ENCODE measurements around the gene TMEM185A. TPM values are rescaled to one million over a fixed set of nuclear protein-coding genes. Genes with fewer than 3 reads are reported as not detected.

Gene TMEM185A
- total and polyA plus RNA-seq, 4 donors, result 7.3 to 9.8 (median 7.7) TPM

DNA sequence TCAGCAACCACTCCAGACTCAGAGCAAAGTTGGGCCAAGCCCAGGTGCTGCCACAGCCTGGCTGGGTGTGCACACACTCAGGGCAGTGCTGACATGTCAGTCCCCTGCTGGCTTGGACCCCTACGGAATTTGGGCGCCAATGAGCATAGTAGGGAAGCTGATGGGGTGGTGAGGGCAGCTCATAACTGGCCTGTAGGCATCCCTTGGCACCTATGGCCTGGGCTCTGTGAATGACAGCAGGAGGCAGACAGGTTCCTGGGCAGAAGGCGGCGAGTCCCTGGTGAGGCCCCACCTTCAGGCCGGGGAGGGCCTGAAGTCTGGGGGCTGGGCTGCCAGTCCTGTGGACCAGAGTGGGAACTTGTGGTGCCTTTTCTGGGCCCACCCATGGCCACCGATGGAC, 15.9 kb upstream of the TMEM185A start:
- Histone ChIP-seq H3K4me1 (ENCODE audit: control insufficient read depth in 4 of 4, insufficient read depth in 4 of 4, low read length in 3 of 4) (no peaks in the 10 kb centered on the region), H3K4me3 (ENCODE audit: low read depth in 1 of 3, low read length in 3 of 3) (no peak overlapping the region), H3K9ac (ENCODE audit: low read depth in 1 of 2, low read length in 2 of 2) (no peak overlapping the region), H3K9me3 (ENCODE audit: control insufficient read depth in 4 of 4, low read length in 3 of 4) (peaks cover 0 to 2% (median 0%) of the 10 kb centered on the region in 4 donors), H3K27ac (ENCODE audit: low read depth in 1 of 2, low read length in 2 of 2) (no peak overlapping the region), H3K36me3 (ENCODE audit: control insufficient read depth in 4 of 4, insufficient read depth in 3 of 4, low read depth in 1 of 4, low read length in 3 of 4) (no peaks in the 10 kb centered on the region), H3K27me3 (ENCODE audit: control insufficient read depth in 4 of 4, insufficient read depth in 4 of 4, low read length in 3 of 4) (peaks cover 0 to under 1% (median 0%) of the 10 kb centered on the region in 4 donors)
- WGBS, result 88% methylated on average over 6 of the region's 6 CpGs
- DNase-seq (ENCODE audit: low spot score), result no peak
- no peak for TF ChIP-seq EGR1 (IDR thresholded peaks at IDR 0.05; ENCODE audit: low read depth in 2 of 2)
- no peak for TF ChIP-seq GABPA (IDR thresholded peaks at IDR 0.05 in 1 of 2, conservative IDR thresholded peaks at IDR 0.05 in 1 of 2)
- TF ChIP-seq HNF4A (conservative IDR thresholded peaks at IDR 0.05), result no peak
- TF ChIP-seq, protein P1, sequence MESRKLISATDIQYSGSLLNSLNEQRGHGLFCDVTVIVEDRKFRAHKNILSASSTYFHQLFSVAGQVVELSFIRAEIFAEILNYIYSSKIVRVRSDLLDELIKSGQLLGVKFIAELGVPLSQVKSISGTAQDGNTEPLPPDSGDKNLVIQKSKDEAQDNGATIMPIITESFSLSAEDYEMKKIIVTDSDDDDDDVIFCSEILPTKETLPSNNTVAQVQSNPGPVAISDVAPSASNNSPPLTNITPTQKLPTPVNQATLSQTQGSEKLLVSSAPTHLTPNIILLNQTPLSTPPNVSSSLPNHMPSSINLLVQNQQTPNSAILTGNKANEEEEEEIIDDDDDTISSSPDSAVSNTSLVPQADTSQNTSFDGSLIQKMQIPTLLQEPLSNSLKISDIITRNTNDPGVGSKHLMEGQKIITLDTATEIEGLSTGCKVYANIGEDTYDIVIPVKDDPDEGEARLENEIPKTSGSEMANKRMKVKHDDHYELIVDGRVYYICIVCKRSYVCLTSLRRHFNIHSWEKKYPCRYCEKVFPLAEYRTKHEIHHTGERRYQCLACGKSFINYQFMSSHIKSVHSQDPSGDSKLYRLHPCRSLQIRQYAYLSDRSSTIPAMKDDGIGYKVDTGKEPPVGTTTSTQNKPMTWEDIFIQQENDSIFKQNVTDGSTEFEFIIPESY (IDR thresholded peaks at IDR 0.05), result no peak
- TF ChIP-seq HNF4G (IDR thresholded peaks at IDR 0.05), result no peak
- TF ChIP-seq FOXA1 (IDR thresholded peaks at IDR 0.05), result no peak
- no peak for TF ChIP-seq JUND (IDR thresholded peaks at IDR 0.05)
- no peak for TF ChIP-seq CTCF (IDR thresholded peaks at IDR 0.05; ENCODE audit: low read depth, low read length, missing input control)
- no peak for TF ChIP-seq RXRA (IDR thresholded peaks at IDR 0.05)
- TF ChIP-seq RAD21 (IDR thresholded peaks at IDR 0.05), result no peak
- TF ChIP-seq, protein P2, sequence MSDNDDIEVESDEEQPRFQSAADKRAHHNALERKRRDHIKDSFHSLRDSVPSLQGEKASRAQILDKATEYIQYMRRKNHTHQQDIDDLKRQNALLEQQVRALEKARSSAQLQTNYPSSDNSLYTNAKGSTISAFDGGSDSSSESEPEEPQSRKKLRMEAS (IDR thresholded peaks at IDR 0.05), result no peak
- TF ChIP-seq, protein P3, sequence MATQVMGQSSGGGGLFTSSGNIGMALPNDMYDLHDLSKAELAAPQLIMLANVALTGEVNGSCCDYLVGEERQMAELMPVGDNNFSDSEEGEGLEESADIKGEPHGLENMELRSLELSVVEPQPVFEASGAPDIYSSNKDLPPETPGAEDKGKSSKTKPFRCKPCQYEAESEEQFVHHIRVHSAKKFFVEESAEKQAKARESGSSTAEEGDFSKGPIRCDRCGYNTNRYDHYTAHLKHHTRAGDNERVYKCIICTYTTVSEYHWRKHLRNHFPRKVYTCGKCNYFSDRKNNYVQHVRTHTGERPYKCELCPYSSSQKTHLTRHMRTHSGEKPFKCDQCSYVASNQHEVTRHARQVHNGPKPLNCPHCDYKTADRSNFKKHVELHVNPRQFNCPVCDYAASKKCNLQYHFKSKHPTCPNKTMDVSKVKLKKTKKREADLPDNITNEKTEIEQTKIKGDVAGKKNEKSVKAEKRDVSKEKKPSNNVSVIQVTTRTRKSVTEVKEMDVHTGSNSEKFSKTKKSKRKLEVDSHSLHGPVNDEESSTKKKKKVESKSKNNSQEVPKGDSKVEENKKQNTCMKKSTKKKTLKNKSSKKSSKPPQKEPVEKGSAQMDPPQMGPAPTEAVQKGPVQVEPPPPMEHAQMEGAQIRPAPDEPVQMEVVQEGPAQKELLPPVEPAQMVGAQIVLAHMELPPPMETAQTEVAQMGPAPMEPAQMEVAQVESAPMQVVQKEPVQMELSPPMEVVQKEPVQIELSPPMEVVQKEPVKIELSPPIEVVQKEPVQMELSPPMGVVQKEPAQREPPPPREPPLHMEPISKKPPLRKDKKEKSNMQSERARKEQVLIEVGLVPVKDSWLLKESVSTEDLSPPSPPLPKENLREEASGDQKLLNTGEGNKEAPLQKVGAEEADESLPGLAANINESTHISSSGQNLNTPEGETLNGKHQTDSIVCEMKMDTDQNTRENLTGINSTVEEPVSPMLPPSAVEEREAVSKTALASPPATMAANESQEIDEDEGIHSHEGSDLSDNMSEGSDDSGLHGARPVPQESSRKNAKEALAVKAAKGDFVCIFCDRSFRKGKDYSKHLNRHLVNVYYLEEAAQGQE (IDR thresholded peaks at IDR 0.05), result no peak
- no peak for TF ChIP-seq YY1 (IDR thresholded peaks at IDR 0.05)
- TF ChIP-seq ATF3 (IDR thresholded peaks at IDR 0.05), result no peak
- TF ChIP-seq FOXA2 (IDR thresholded peaks at IDR 0.05), result no peak

DNA sequence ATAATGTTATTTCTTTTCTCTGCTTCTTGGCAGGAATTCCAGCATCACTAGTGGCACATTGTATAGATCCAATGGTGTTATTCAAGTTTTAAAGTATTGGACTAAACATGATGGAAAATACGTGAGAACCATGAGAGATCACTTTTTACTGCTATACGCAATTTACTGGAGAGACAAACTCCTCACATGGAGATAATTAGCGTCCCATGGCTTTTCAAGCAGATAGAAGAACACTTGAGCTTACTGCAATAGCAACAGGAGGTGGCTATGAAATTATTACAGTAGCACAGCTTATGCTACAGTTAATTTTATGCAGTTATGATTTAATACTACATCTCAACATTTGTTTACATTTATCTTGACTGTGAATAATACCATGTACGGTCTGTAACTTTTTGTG, 11.9 kb upstream of the TMEM185A start:
- Histone ChIP-seq H3K4me3 (ENCODE audit: low read depth in 1 of 3, low read length in 3 of 3) (no peak overlapping the region), H3K27ac (ENCODE audit: low read depth in 1 of 2, low read length in 2 of 2) (no peak overlapping the region), H3K27me3 (ENCODE audit: control insufficient read depth in 4 of 4, insufficient read depth in 4 of 4, low read length in 3 of 4) (peaks cover 0 to 3% (median 0%) of the 10 kb centered on the region in 4 donors), H3K9me3 (ENCODE audit: control insufficient read depth in 4 of 4, low read length in 3 of 4) (no peaks in the 10 kb centered on the region), H3K4me1 (ENCODE audit: control insufficient read depth in 4 of 4, insufficient read depth in 4 of 4, low read length in 3 of 4) (no peaks in the 10 kb centered on the region), H3K9ac (ENCODE audit: low read depth in 1 of 2, low read length in 2 of 2) (no peak overlapping the region), H3K36me3 (ENCODE audit: control insufficient read depth in 4 of 4, insufficient read depth in 3 of 4, low read depth in 1 of 4, low read length in 3 of 4) (no peaks in the 10 kb centered on the region)
- whole genome bisulfite sequencing, result 82% methylated on average over 4 of the region's 4 CpGs
- no peak for TF ChIP-seq EGR1 (IDR thresholded peaks at IDR 0.05; ENCODE audit: low read depth in 2 of 2)
- no peak for TF ChIP-seq NR2F2 (IDR thresholded peaks at IDR 0.05)
- no peak for TF ChIP-seq RAD21 (IDR thresholded peaks at IDR 0.05)
- TF ChIP-seq, protein P2 (IDR thresholded peaks at IDR 0.05), result no peak
- TF ChIP-seq YY1 (IDR thresholded peaks at IDR 0.05), result no peak
- TF ChIP-seq, protein P1 (IDR thresholded peaks at IDR 0.05), result no peak
- DNase-seq (ENCODE audit: low spot score), result no peak

Measured in liver (tissue), 9 donors.